H9 (cell line): ENCODE measurements around the gene FGF10. TPM values are rescaled to one million over a fixed set of nuclear protein-coding genes. Genes with fewer than 3 reads are reported as not detected.

Experiments
- DNase-seq: peaks from one replicate; pipeline ENCODE4 v3.0.0-alpha.2; 2017
- H2AFZ ChIP-seq: one replicate; pipeline ENCODE4 v1.6.1; 2013; ENCODE audit warnings: mild to moderate bottlenecking, low read length, control low read depth, moderate library complexity
- H2AK5ac ChIP-seq: 2 replicates; pipeline ENCODE4 v1.6.1; 2013; ENCODE audit warnings: low read length, control low read depth, mixed read lengths; ENCODE audit not compliant: insufficient read length
- H2BK120ac ChIP-seq: one replicate; pipeline ENCODE4 v1.6.1; 2013; ENCODE audit warnings: low read depth, mild to moderate bottlenecking, low read length, control low read depth, inconsistent platforms; ENCODE audit not compliant: poor library complexity, severe bottlenecking
- H2BK12ac ChIP-seq: 2 replicates; pipeline ENCODE4 v1.6.1; 2013; ENCODE audit warnings: low read length, control low read depth, mixed read lengths, low read depth; ENCODE audit not compliant: insufficient read length
- H2BK15ac ChIP-seq: 2 replicates; pipeline ENCODE4 v1.6.1; 2013; ENCODE audit warnings: low read depth, low read length, control low read depth
- H2BK20ac ChIP-seq: one replicate; pipeline ENCODE4 v1.6.1; 2013; ENCODE audit warnings: low read depth, mild to moderate bottlenecking, low read length, control low read depth, inconsistent platforms; ENCODE audit not compliant: poor library complexity, severe bottlenecking
- H2BK5ac ChIP-seq: 2 replicates; pipeline ENCODE4 v1.6.1; 2013; ENCODE audit warnings: low read length, control low read depth, mixed read lengths; ENCODE audit not compliant: insufficient read length
- H3K14ac ChIP-seq: 2 replicates; pipeline ENCODE4 v1.6.1; 2013; ENCODE audit warnings: low read length, control low read depth; ENCODE audit not compliant: insufficient read depth
- H3K18ac ChIP-seq: 2 replicates; pipeline ENCODE4 v1.6.1; 2013; ENCODE audit warnings: low read depth, mild to moderate bottlenecking, mixed read lengths, low read length, control low read depth; ENCODE audit not compliant: insufficient read length
- H3K23ac ChIP-seq: 2 replicates; pipeline ENCODE4 v1.6.1; 2013; ENCODE audit warnings: low read length, control low read depth, mixed read lengths, low read depth; ENCODE audit not compliant: insufficient read length
- H3K23me2 ChIP-seq: 2 replicates; pipeline ENCODE4 v1.6.1; 2013; ENCODE audit warnings: low read depth, mild to moderate bottlenecking, mixed read lengths, low read length, control low read depth; ENCODE audit not compliant: insufficient read length, poor library complexity, severe bottlenecking
- H3K27ac ChIP-seq: 2 replicates; pipeline ENCODE4 v1.5.1; 2013; ENCODE audit warnings: low read length, control low read depth, mixed read lengths, low read depth; ENCODE audit not compliant: insufficient read length
- H3K27me3 ChIP-seq: 2 replicates; pipeline ENCODE4 v1.6.1; 2013; ENCODE audit warnings: low read length, control low read depth, inconsistent platforms; ENCODE audit not compliant: insufficient read depth
- H3K4ac ChIP-seq: 2 replicates; pipeline ENCODE4 v1.6.1; 2013; ENCODE audit warnings: low read depth, mild to moderate bottlenecking, control low read depth, inconsistent platforms, low read length, moderate library complexity
- H3K4me1 ChIP-seq: 2 replicates; pipeline ENCODE4 v1.6.1; 2013; ENCODE audit warnings: low read length, control low read depth, inconsistent platforms; ENCODE audit not compliant: insufficient read depth
- H3K4me2 ChIP-seq: 2 replicates; pipeline ENCODE4 v1.6.1; 2013; ENCODE audit warnings: low read length, control low read depth, mixed read lengths; ENCODE audit not compliant: insufficient read length, insufficient read depth
- H3K56ac ChIP-seq: 2 replicates; pipeline ENCODE4 v1.6.1; 2013; ENCODE audit warnings: low read depth, mild to moderate bottlenecking, mixed read lengths, low read length, control low read depth; ENCODE audit not compliant: insufficient read length
- H3K79me1 ChIP-seq: 2 replicates; pipeline ENCODE4 v1.6.1; 2013; ENCODE audit warnings: low read depth, mild to moderate bottlenecking, moderate library complexity, low read length, control low read depth, inconsistent platforms; ENCODE audit not compliant: insufficient read depth, poor library complexity, severe bottlenecking
- H3K79me2 ChIP-seq: 2 replicates; pipeline ENCODE4 v1.6.1; 2013; ENCODE audit warnings: low read length, control low read depth, inconsistent platforms; ENCODE audit not compliant: insufficient read depth
- H3K9ac ChIP-seq: 2 replicates; pipeline ENCODE4 v1.6.1; 2013; ENCODE audit warnings: low read length, control low read depth, mixed read lengths; ENCODE audit not compliant: insufficient read length; ENCODE audit errors: extremely low read depth
- H3K9me3 ChIP-seq: one replicate; pipeline ENCODE4 v1.6.1; 2013; ENCODE audit warnings: low read depth, low read length, inconsistent platforms; ENCODE audit not compliant: control insufficient read depth
- H3T11ph ChIP-seq: one replicate; pipeline ENCODE4 v1.6.1; 2013; ENCODE audit warnings: mild to moderate bottlenecking, low read length, control low read depth, inconsistent platforms
- H4K20me1 ChIP-seq: one replicate; pipeline ENCODE4 v1.6.1; 2013; ENCODE audit not compliant: control insufficient read depth, insufficient read length, insufficient read depth
- H4K5ac ChIP-seq: 2 replicates; pipeline ENCODE4 v1.6.1; 2013; ENCODE audit warnings: low read depth, mild to moderate bottlenecking, mixed read lengths, low read length, control low read depth; ENCODE audit not compliant: insufficient read length
- H4K8ac ChIP-seq: replicated peaks from 2 replicates; pipeline ENCODE4 v1.6.1; 2013; ENCODE audit warnings: low read length, control low read depth, mixed read lengths, low read depth; ENCODE audit not compliant: insufficient read length
- H4K91ac ChIP-seq: 2 replicates; pipeline ENCODE4 v1.6.1; 2013; ENCODE audit warnings: low read depth, mild to moderate bottlenecking, moderate library complexity, mixed read lengths, low read length, control low read depth; ENCODE audit not compliant: insufficient read length
- H3K27ac Mint-ChIP-seq, 3 experiments: 2 replicates in 2 of 3; 3 replicates in 1 of 3; pipeline ENCODE4 v1.8.0; 2020 to 2021; ENCODE audit warnings: mixed read lengths in 3 of 3, mild to moderate bottlenecking in 1 of 3, moderate library complexity in 1 of 3
- H3K27me3 Mint-ChIP-seq: 2 replicates; pipeline ENCODE4 v1.8.0; 2021; ENCODE audit warnings: low read depth, mild to moderate bottlenecking, moderate library complexity, mixed read lengths
- H3K36me3 Mint-ChIP-seq, 3 experiments: 2 replicates in 2 of 3; 3 replicates in 1 of 3; pipeline ENCODE4 v1.8.0; 2020 to 2021; ENCODE audit warnings: low read depth in 3 of 3, mixed read lengths in 3 of 3; ENCODE audit not compliant: insufficient read depth in 1 of 3
- H3K4me1 Mint-ChIP-seq, 2 experiments: 2 replicates each; pipeline ENCODE4 v1.8.0; 2020; ENCODE audit warnings: mixed read lengths in 2 of 2
- H3K4me3 Mint-ChIP-seq, 2 experiments: 2 replicates in 1 of 2; 3 replicates in 1 of 2; pipeline ENCODE4 v1.8.0; 2020 to 2021; ENCODE audit warnings: mild to moderate bottlenecking in 2 of 2, mixed read lengths in 2 of 2, moderate library complexity in 1 of 2
- H3K9me3 Mint-ChIP-seq, 2 experiments: 2 replicates in 1 of 2; 3 replicates in 1 of 2; pipeline ENCODE4 v1.8.0; 2020; ENCODE audit warnings: mild to moderate bottlenecking in 2 of 2, mixed read lengths in 2 of 2, moderate library complexity in 1 of 2
- CTCF ChIP-seq: fragments of 200-600 bp; sonication (generic); conservative IDR thresholded peaks from 3 replicates; pipeline ENCODE4 v1.8.0; 2021; ENCODE audit warnings: antibody characterized with exemption, mild to moderate bottlenecking
- total RNA-seq: library from RNA; stranded (reverse); gene quantifications from 2 replicates; pipeline ENCODE4 v1.2.1, GENCODE V29; 2021

Gene FGF10
- total RNA-seq, 1 experiment from 2014 or later, result not detected

- TF ChIP-seq CTCF, result no peak
- no peak overlapping the region for H3K4me2 ChIP-seq
- H3K56ac ChIP-seq, result no peak overlapping the region
- Mint-ChIP-seq H3K4me3 (no peak overlapping the region), H3K36me3 (no peaks in the 10 kb centered on the region), H3K4me1 (peaks cover 9 to 12% of the 10 kb centered on the region in 2 experiments), H3K27ac (no peak overlapping the region), H3K27me3 (no peaks in the 10 kb centered on the region), H3K9me3 (no peaks in the 10 kb centered on the region)
- H2BK12ac ChIP-seq, result no peak overlapping the region
- H3K14ac ChIP-seq, result no peak overlapping the region
- H2AK5ac ChIP-seq, result no peak overlapping the region
- H2BK5ac ChIP-seq, result no peak overlapping the region
- no peak overlapping the region for H3K18ac ChIP-seq
- no peak overlapping the region for H4K8ac ChIP-seq
- H3K27ac ChIP-seq, result no peak overlapping the region
- no peak for DNase-seq
- no peak overlapping the region for H3T11ph ChIP-seq
- no peak overlapping the region for H3K9ac ChIP-seq
- H4K91ac ChIP-seq, result no peak overlapping the region
- no peak overlapping the region for H2BK120ac ChIP-seq
- H3K23ac ChIP-seq, result no peak overlapping the region
- no peak overlapping the region for H2AFZ ChIP-seq
- no peak overlapping the region for H2BK20ac ChIP-seq
- no peaks in the 10 kb centered on the region for H4K20me1 ChIP-seq
- no peaks in the 10 kb centered on the region; the same call in 1 of the 2 replicates for H3K79me2 ChIP-seq
- no peaks in the 10 kb centered on the region for H3K27me3 ChIP-seq
- no peaks in the 10 kb centered on the region for H3K79me1 ChIP-seq
- H3K4ac ChIP-seq, result no peak overlapping the region
- H3K4me1 ChIP-seq, result no peaks in the 10 kb centered on the region
- no peak overlapping the region for H2BK15ac ChIP-seq
- no peak overlapping the region for H4K5ac ChIP-seq
- no peaks in the 10 kb centered on the region for H3K9me3 ChIP-seq
- no peaks in the 10 kb centered on the region for H3K23me2 ChIP-seq
Observed at GRCh38 chr5:44260793-44261192, 128.4 kb downstream of the FGF10 start.
